Melanocyte of skin (primary cell): ENCODE data around the gene CYP17A1. TPM values are rescaled to one million over a fixed set of nuclear protein-coding genes. Genes with fewer than 3 reads are reported as not detected.

Source experiments
- small RNA-seq, 2 donors: library from RNA; depleted of rRNA; stranded (forward); fragments of <200 nt; gene quantifications; one replicate each; pipeline ENCODE3, GENCODE V24; 2012
- total RNA-seq, 2 donors: library from RNA; depleted of rRNA; stranded (reverse); fragments of >200 nt; gene quantifications; 2 replicates each; pipeline ENCODE4 v1.2.3, GENCODE V29; 2012

Gene CYP17A1, protein sequence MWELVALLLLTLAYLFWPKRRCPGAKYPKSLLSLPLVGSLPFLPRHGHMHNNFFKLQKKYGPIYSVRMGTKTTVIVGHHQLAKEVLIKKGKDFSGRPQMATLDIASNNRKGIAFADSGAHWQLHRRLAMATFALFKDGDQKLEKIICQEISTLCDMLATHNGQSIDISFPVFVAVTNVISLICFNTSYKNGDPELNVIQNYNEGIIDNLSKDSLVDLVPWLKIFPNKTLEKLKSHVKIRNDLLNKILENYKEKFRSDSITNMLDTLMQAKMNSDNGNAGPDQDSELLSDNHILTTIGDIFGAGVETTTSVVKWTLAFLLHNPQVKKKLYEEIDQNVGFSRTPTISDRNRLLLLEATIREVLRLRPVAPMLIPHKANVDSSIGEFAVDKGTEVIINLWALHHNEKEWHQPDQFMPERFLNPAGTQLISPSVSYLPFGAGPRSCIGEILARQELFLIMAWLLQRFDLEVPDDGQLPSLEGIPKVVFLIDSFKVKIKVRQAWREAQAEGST
- total RNA-seq, result under 1 TPM in 1 of 2 donors, not detected in 1; under 0.01 TPM

DNA sequence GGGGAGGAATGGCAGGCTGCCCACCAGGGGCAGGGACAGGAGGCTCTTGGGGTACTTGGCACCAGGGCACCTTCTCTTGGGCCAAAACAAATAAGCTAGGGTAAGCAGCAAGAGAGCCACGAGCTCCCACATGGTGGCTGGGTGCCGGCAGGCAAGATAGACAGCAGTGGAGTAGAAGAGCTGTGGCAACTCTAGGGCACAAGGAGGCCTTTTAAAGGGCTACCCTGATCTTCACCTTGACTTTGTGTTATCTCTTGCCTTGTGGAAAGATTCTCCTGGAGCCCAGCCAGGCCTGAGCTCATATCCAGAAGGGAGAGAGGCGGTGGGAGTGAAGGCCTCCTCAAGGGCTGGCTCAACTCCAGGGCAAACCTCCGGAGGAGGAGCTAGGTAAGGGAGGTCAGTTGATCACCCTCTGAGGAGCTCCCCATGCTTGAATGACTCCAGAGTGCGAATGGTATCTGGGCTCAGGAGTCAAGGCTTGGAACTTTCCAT is at the start of gene CYP17A1:
Gene CYP17A1, minus strand, starts transcription at position 184 of the 492 bp plus-strand sequence. Its CDS starts 52 bp downstream, at position 132.

DNA sequence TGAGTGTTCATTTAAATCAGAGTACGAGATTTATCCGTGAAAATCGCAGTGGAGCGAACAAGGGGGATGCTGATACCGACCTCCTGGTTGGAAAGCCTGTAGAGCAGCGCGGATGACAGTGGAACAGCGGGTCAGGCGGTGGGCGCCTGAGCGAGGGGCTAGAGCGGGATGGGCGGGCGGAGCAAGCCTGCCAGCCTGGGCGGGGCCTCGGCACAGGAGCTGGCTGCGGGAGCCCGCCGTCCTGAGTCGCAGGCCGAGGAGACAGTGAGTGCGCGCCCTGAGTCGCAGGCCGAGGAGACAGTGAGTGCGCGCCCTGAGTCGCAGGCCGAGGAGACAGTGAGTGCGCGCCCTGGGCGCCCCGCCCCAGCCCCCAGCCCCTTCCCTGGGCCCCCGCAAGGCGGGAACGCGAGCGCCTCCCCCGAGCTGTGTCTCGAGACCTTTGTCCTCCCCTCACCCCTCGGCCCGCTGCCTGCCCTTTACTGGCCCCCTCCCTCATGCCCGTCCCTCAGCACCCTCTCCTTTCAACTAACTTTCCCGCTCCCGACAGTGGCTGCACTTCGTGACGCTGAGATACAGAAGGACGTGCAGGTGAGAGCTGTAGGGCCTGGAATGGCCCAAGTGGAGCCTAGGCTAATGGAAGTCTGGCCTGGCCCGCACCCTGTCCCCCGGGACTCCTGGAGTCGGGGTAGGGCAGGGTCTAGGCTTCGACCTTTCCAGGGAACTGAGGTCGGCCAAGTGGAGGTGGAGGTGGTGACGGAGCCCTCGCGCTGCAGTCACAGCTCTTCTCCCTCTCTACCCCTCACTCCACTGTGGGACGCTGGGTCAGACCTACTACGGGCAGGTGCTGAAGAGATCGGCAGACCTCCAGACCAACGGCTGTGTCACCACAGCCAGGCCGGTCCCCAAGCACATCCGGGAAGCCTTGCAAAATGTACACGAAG is 32.3 kb upstream of the CYP17A1 start, which contains the start of gene AS3MT:
Gene AS3MT, plus strand, starts transcription at position 213 of the 941 bp plus-strand sequence. Its CDS starts 123 bp downstream, at position 336.

Small RNAs within 50 kb of the gene (small RNA-seq; reads per million reads assigned to genes)
- gene AS3MT (0 reads per million in 2 donors), gene RF00026 (0 reads per million in 2 donors), gene RNU6-1231P (0 reads per million in 2 donors)

Other genes with a start within 250 kb of the CYP17A1 start
- gene TRIM8, start 192.9 kb downstream of the CYP17A1 start, total RNA-seq, result 10 to 100 TPM; 26.0 to 26.5 TPM
- gene ARL3, start 123.0 kb downstream of the CYP17A1 start, total RNA-seq, result 1 to 10 TPM; 2.8 to 5.0 TPM
- gene SFXN2, start 122.8 kb downstream of the CYP17A1 start, total RNA-seq, result 1 to 10 TPM; 4.5 to 6.3 TPM
- gene WBP1L, start 93.5 kb downstream of the CYP17A1 start, total RNA-seq, result 10 to 100 TPM; 41.3 to 86.4 TPM
- 10 to 100 TPM; 21.0 to 23.4 TPM for gene BORCS7, start 16.8 kb upstream of the CYP17A1 start, total RNA-seq
- gene AS3MT, start 32.1 kb upstream of the CYP17A1 start, total RNA-seq, result 10 to 100 TPM; 10.3 to 12.7 TPM
- 1 to 10 TPM; 6.9 to 8.0 TPM for gene CNNM2, start 80.9 kb upstream of the CYP17A1 start, total RNA-seq